ENCODE results near the gene SLC25A38. TPM values are rescaled to one million over a fixed set of nuclear protein-coding genes. Genes with fewer than 3 reads are reported as not detected.

The SLC25A38 gene
- total and polyA plus RNA-seq, 9 of the 15 experiments (the other 6 are each of a cell fraction or from before 2014, with no cell fraction given): 13.5 to 51.1 (median 30.6) TPM

DNA sequence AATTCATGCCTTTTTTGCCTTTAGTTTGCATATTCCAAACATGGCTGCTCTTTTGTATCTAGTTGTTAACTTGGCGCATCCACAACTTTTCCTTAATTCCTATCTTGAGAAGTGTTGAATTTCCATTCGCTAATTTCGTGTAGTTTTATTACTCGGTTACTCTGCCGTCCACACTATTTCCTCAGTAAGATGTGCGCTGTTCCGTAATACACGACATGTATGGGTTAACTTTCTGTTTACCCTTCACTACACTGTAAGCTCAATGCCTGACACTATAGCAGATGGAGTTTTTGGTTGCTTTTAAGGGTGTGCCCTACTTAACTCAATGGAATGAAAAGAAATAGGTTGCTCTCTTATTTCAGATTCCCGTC, 24.1 kb downstream of the SLC25A38 start:
- no peak for ATAC-seq
- no TSS peak for BruUV-seq (replicated peaks)
- FAIRE-seq: no peak
- H3K4me1 ChIP-seq (replicated peaks in 1 of 2; ENCODE audit: control insufficient read depth in 2 of 2, insufficient read depth in 2 of 2, low read length in 2 of 2): peaks cover 18 to 29% of the 10 kb centered on the region in 2 experiments; a peak in 4 of 5 replicates
- ChIA-PET POLR2A (interaction anchor here (0.6 to 6.1 kb wide), 21 partner anchors 9 to 1118 kb away, joined by 3 to 45 read pairs (median 4); partner anchors contain the start of genes GORASP1, TTC21A and ZNF621), CTCF (ENCODE audit: low intra/inter-chr PET ratio) (interaction anchor here (1.0 to 1.7 kb wide), 2 partner anchors 91 to 773 kb away, joined by 4 to 6 read pairs; no protein-coding TSS in a partner anchor)
- no peaks in the 10 kb centered on the region for H3K9me1 ChIP-seq (ENCODE audit: control insufficient read depth, insufficient read depth, low read length)
- H3K79me2 ChIP-seq (ENCODE audit: control insufficient read depth, insufficient read depth, low read length): peaks cover 63% of the 10 kb centered on the region
- H3K9me3 ChIP-seq (replicated peaks; ENCODE audit: control insufficient read depth, insufficient read depth, low read depth, low read length): no peaks in the 10 kb centered on the region
- peak overlapping the region; percentile 61 for H3K4me3 ChIP-seq
- H3K9ac ChIP-seq (ENCODE audit: insufficient read depth in 1 of 2, low read depth in 2 of 2, low read length in 2 of 2): peak overlapping the region; percentile 94 to 97
- in situ Hi-C loops (cut with MboI): loop anchor here (10.0 to 25.0 kb wide), 2 partner anchors 898 to 1055 kb away; partner anchors contain the start of genes EIF1B and RPL14
- H3K4me2 ChIP-seq (ENCODE audit: insufficient read depth, low read length): peak overlapping the region; percentile 96
- peak overlapping the region; percentile 52; the same call in 1 of the 2 replicates for H2AFZ ChIP-seq (ENCODE audit: low read depth, low read length)
- no peaks in the 10 kb centered on the region for H3K27me3 ChIP-seq (ENCODE audit: control insufficient read depth in 2 of 2, insufficient read depth in 2 of 2, low read length in 2 of 2)
- H3K36me3 ChIP-seq (ENCODE audit: control insufficient read depth, insufficient read depth, low read length): peaks cover 54% of the 10 kb centered on the region
- H3K27ac ChIP-seq (ENCODE audit: extremely low read depth, low read depth, low read length): peak overlapping the region; percentile 91
- intact Hi-C loops (cut with micrococcal nuclease): loop anchor here (5.0 to 10.0 kb wide), 3 partner anchors 35 to 898 kb away; partner anchors contain the start of gene EIF1B
- 0 out of 2 replicates have a peak, but pooled peaks have one; percentile 4 for TF ChIP-seq DNMT1 (IDR thresholded peaks at IDR 0.05)
- 0 out of 2 replicates have a peak, but pooled peaks have one; percentile 11 for TF ChIP-seq NR1H2 (CRISPR knock-in tag; IDR thresholded peaks at IDR 0.05)
- 0 out of 2 replicates have a peak, but pooled peaks have one; percentile 17 for TF ChIP-seq ZKSCAN8 (CRISPR knock-in tag; IDR thresholded peaks at IDR 0.05)
- TF ChIP-seq ZNF165 (CRISPR knock-in tag; IDR thresholded peaks at IDR 0.05; ENCODE audit: borderline replicate concordance): no peak
- 0 out of 2 replicates have a peak, but pooled peaks have one; percentile 5 for TF ChIP-seq SMAD3 (CRISPR knock-in tag; conservative IDR thresholded peaks at IDR 0.05)
- TF ChIP-seq, protein P1, sequence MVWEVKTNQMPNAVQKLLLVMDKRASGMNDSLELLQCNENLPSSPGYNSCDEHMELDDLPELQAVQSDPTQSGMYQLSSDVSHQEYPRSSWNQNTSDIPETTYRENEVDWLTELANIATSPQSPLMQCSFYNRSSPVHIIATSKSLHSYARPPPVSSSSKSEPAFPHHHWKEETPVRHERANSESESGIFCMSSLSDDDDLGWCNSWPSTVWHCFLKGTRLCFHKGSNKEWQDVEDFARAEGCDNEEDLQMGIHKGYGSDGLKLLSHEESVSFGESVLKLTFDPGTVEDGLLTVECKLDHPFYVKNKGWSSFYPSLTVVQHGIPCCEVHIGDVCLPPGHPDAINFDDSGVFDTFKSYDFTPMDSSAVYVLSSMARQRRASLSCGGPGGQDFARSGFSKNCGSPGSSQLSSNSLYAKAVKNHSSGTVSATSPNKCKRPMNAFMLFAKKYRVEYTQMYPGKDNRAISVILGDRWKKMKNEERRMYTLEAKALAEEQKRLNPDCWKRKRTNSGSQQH (CRISPR knock-in tag; IDR thresholded peaks at IDR 0.05): peak; percentile 30; the same call in 1 of the 2 replicates
- TF ChIP-seq MBD2 (IDR thresholded peaks at IDR 0.05; ENCODE audit: borderline replicate concordance, low read depth): no peak
- TF ChIP-seq SIN3A (IDR thresholded peaks at IDR 0.05; ENCODE audit: borderline replicate concordance in 2 of 2, control insufficient read depth in 1 of 2, low read depth in 2 of 2, low read length in 2 of 2): 0 out of 4 replicates have a peak, but pooled peaks of 1 of the 2 experiments have one; percentile 23
- peak; percentile 8; the same call in 1 of the 2 replicates for TF ChIP-seq ZNF644 (tag; IDR thresholded peaks at IDR 0.05; ENCODE audit: low read depth)
- 0 out of 2 replicates have a peak, but pooled peaks have one; percentile 63 for TF ChIP-seq HMG20B (CRISPR knock-in tag; IDR thresholded peaks at IDR 0.05)
- WGBS (ENCODE audit: insufficient coverage, low coverage, missing lambda C conversion rate): under 1% methylated on average over 9 of the region's 9 CpGs
- H4K20me1 ChIP-seq (replicated peaks; ENCODE audit: control insufficient read depth, insufficient read depth, low read length): peaks cover 22% of the 10 kb centered on the region
- peak in 1 of 4 experiments; percentile 15 for DNase-seq (ENCODE audit: extremely low read depth in 1 of 4, low spot score in 3 of 4)

Data from K562 (cell line).